HCT116 (cell line): ENCODE data around the gene LMBR1. TPM values are rescaled to one million over a fixed set of nuclear protein-coding genes. Genes with fewer than 3 reads are reported as not detected.
"Not testable (repeated sequence)": the region's sequence is repeated elsewhere in the genome, so short reads cannot be mapped to it uniquely, and the experiment has no call there.

ENCODE experiments used
- ATAC-seq: fragments of 200-7000 bp; cut with Tn5 transposase; 2 replicates; pipeline ENCODE4 v1.9.1; 2020; ENCODE audit warnings: mild to moderate bottlenecking, moderate library complexity
- BruUV-seq: library from RNA; stranded (reverse); fragments of 400-500 nt; replicated peaks from 2 replicates; lab custom pipeline; 2021; lab: Mats Ljungman, UMichigan
- CTCF ChIA-PET: fragments of 300-600 bp; sonication (Branson Sonifier 250); formaldehyde crosslinking; loops from one replicate; lab custom pipeline; 2021; ENCODE audit warnings: antibody characterized with exemption; lab: Charles Lee
- POLR2A ChIA-PET: fragments of 300-600, 350-600 bp; sonication (Branson Sonifier 250); formaldehyde crosslinking; loops from one replicate; lab custom pipeline; 2021; ENCODE audit warnings: antibody characterized with exemption; lab: Charles Lee
- RAD21 ChIA-PET, 2 experiments: fragments of 300-600 bp; sonication (Branson Sonifier 250); formaldehyde crosslinking; loops; one replicate each; lab custom pipeline; 2023; ENCODE audit warnings: low total read pairs in 2 of 2; ENCODE audit not compliant: uncharacterized antibody in 2 of 2, unreplicated experiment in 2 of 2, low non-redundant PET in 1 of 2; lab: Charles Lee
- DNase-seq: peaks from one replicate; pipeline ENCODE4 v3.0.0-alpha.2; 2010; ENCODE audit warnings: low read depth, low spot score
- H2AFZ ChIP-seq: fragments of 200-600 bp; shearing (Covaris generic), sonication (generic); 2 replicates; pipeline ENCODE4 v1.6.1; 2017; ENCODE audit warnings: low read depth, mixed run types, mixed read lengths, antibody characterized with exemption, low read length; ENCODE audit not compliant: poor library complexity, severe bottlenecking
- H3K27ac ChIP-seq: 2 replicates; pipeline ENCODE4 v1.5.1; 2012; ENCODE audit warnings: low read depth, low read length
- H3K27me3 ChIP-seq: fragments of 200-600 bp; sonication (generic); 2 replicates; pipeline ENCODE4 v1.6.1; 2016; ENCODE audit warnings: mixed run types, low read length, mixed read lengths; ENCODE audit not compliant: insufficient read depth
- H3K36me3 ChIP-seq, 2 experiments: fragments of 200-500 bp in 1 of 2; fragments of 200-600 bp in 1 of 2; sonication (Bioruptor generic) in 1 of 2; sonication (generic) in 1 of 2; 2 replicates each; pipeline versions ENCODE4 v1.5.1 to v1.6.1; 2014 to 2016; ENCODE audit warnings: low read length in 2 of 2, inconsistent platforms in 1 of 2, mixed read lengths in 1 of 2, mixed run types in 1 of 2; ENCODE audit not compliant: insufficient read depth in 2 of 2, control insufficient read depth in 1 of 2
- H3K4me1 ChIP-seq, 2 experiments: fragments of 200-600 bp in 1 of 2; sonication (generic) in 1 of 2; 2 replicates each; pipeline versions ENCODE4 v1.5.1 to v1.6.1; 2012 to 2017; ENCODE audit warnings: low read length in 2 of 2, inconsistent platforms in 1 of 2, mild to moderate bottlenecking in 1 of 2, mixed read lengths in 1 of 2, mixed run types in 1 of 2, moderate library complexity in 1 of 2; ENCODE audit not compliant: insufficient read depth in 2 of 2, control insufficient read depth in 1 of 2
- H3K4me2 ChIP-seq: fragments of 200-600 bp; sonication (generic); 2 replicates; pipeline ENCODE4 v1.6.1; 2017; ENCODE audit warnings: mixed run types, low read length, mixed read lengths
- H3K4me3 ChIP-seq, 2 experiments: fragments of 200-600 bp in 1 of 2; sonication (generic) in 1 of 2; replicated peaks in 1 of 2; 2 replicates each; pipeline ENCODE4 v1.5.1; 2011 to 2016; ENCODE audit warnings: low read length in 2 of 2, control low read depth in 1 of 2, low read depth in 1 of 2, mild to moderate bottlenecking in 1 of 2, mixed read lengths in 1 of 2, mixed run types in 1 of 2
- H3K79me2 ChIP-seq: fragments of 200-600 bp; sonication (generic); 2 replicates; pipeline ENCODE4 v1.6.1; 2017; ENCODE audit warnings: mild to moderate bottlenecking, mixed run types, low read length, moderate library complexity, mixed read lengths; ENCODE audit not compliant: insufficient read depth
- H3K9ac ChIP-seq: fragments of 200-600 bp; sonication (generic); 2 replicates; pipeline ENCODE4 v1.6.1; 2016; ENCODE audit warnings: low read length, mixed read lengths
- H3K9me2 ChIP-seq: fragments of 200-600 bp; sonication (generic), shearing (Covaris generic); 2 replicates; pipeline ENCODE4 v1.6.1; 2017; ENCODE audit warnings: mixed run types, mild to moderate bottlenecking, moderate library complexity; ENCODE audit not compliant: insufficient read depth
- H3K9me3 ChIP-seq, 2 experiments: fragments of 200-500 bp in 1 of 2; fragments of 200-600 bp in 1 of 2; sonication (Bioruptor generic) in 1 of 2; sonication (generic) in 1 of 2; 2 replicates each; pipeline ENCODE4 v1.6.1; 2014 to 2017; ENCODE audit warnings: low read length in 2 of 2, mixed read lengths in 2 of 2, inconsistent platforms in 1 of 2, low read depth in 1 of 2, mild to moderate bottlenecking in 1 of 2, mixed run types in 1 of 2, moderate library complexity in 1 of 2; ENCODE audit not compliant: control insufficient read depth in 1 of 2, insufficient read depth in 1 of 2
- H4K20me1 ChIP-seq: fragments of 200-600 bp; sonication (generic), shearing (Covaris generic); 2 replicates; pipeline ENCODE4 v1.6.1; 2017; ENCODE audit warnings: mixed run types, mild to moderate bottlenecking, moderate library complexity; ENCODE audit not compliant: insufficient read depth
- EZH2phosphoT487 ChIP-seq: fragments of 200-600 bp; IDR thresholded peaks from 2 replicates; pipeline ENCODE4 v1.6.1; 2018; ENCODE audit warnings: antibody characterized with exemption, borderline replicate concordance
- RAD21 ChIP-seq: IDR thresholded peaks from 2 replicates; pipeline ENCODE4 v1.6.1; 2012; ENCODE audit warnings: low read depth, mild to moderate bottlenecking
- YY1 ChIP-seq: IDR thresholded peaks from 2 replicates; pipeline ENCODE4 v1.6.1; 2011; ENCODE audit warnings: low read length, low read depth, moderate library complexity, mild to moderate bottlenecking; ENCODE audit not compliant: insufficient replicate concordance; ENCODE audit errors: extremely low read depth
- intact Hi-C: fragments of 100-400 bp; cut with micrococcal nuclease; formaldehyde crosslinking; loops from 2 replicates; pipeline ENCODE4 v1.10.0; 2022
- total RNA-seq: library from RNA; stranded (reverse); gene quantifications from one replicate; pipeline ENCODE4 v1.2.1, GENCODE V29; 2021; ENCODE audit not compliant: unreplicated experiment

LMBR1 gene
- total RNA-seq, 1 experiment from 2014 or later: 84.0 TPM

GRCh38 chr7:156647330-156647729, 245.7 kb downstream of the LMBR1 start:
- H3K9ac ChIP-seq, H3K4me2 ChIP-seq, H4K20me1 ChIP-seq, POLR2A ChIA-PET, H2AFZ ChIP-seq, RAD21 ChIA-PET, H3K79me2 ChIP-seq, H3K27ac ChIP-seq, ATAC-seq, BruUV-seq, H3K4me1 ChIP-seq, H3K4me3 ChIP-seq, H3K9me3 ChIP-seq, H3K27me3 ChIP-seq, H3K36me3 ChIP-seq, H3K9me2 ChIP-seq, DNase-seq, CTCF ChIA-PET: not testable (repeated sequence)
- intact Hi-C loops: loop anchor here (10.0 kb wide), 1 partner anchor 683 kb away; no protein-coding TSS in a partner anchor

GRCh38 chr7:156642306-156643045, 250.5 kb downstream of the LMBR1 start:
- ATAC-seq (no peak), DNase-seq (no peak)
- Histone ChIP-seq H3K79me2 (no peaks in the 10 kb centered on the region), H3K27me3 (no peaks in the 10 kb centered on the region), H3K4me2 (no peak overlapping the region; the same call in 1 of the 2 replicates), H4K20me1 (no peaks in the 10 kb centered on the region), H3K4me1 (peaks cover 4 to 19% of the 10 kb centered on the region in 2 experiments; a peak in 3 of 4 replicates), H3K4me3 (no peak overlapping the region), H3K27ac (no peak overlapping the region), H3K9me2 (no peaks in the 10 kb centered on the region), H3K36me3 (no peaks in the 10 kb centered on the region), H2AFZ (no peak overlapping the region), H3K9ac (no peak overlapping the region), H3K9me3 (no peaks in the 10 kb centered on the region)
- ChIA-PET RAD21 (no interaction called here), POLR2A (no interaction called here), CTCF (no interaction called here)
- TF ChIP-seq RAD21 (peak; percentile 22), EZH2phosphoT487 (no peak), YY1 (no peak)
- intact Hi-C loops: loop anchor here (10.0 kb wide), 1 partner anchor 678 kb away; no protein-coding TSS in a partner anchor
- no TSS peak for BruUV-seq
